Ovary (tissue), 9 donors: Measurements from ENCODE around the gene CLDN7. TPM values are rescaled to one million over a fixed set of nuclear protein-coding genes. Genes with fewer than 3 reads are reported as not detected.

Source experiments
- DNase-seq, 5 donors: peaks; one replicate each; pipeline ENCODE4 v3.0.0-alpha.2; 2019 to 2020
- H3K27ac ChIP-seq, 2 donors: fragments of 200-600 bp; one replicate each; pipeline versions ENCODE4 v1.5.1 to v1.8.0; 2019 to 2022
- H3K27me3 ChIP-seq: fragments of 200-600 bp; one replicate; pipeline ENCODE4 v1.8.0; 2022
- H3K36me3 ChIP-seq: fragments of 200-600 bp; sonication (generic); one replicate; pipeline ENCODE4 v1.5.1; 2019
- H3K4me1 ChIP-seq: one replicate; pipeline ENCODE4 v1.8.1; 2013; ENCODE audit warnings: mild to moderate bottlenecking, moderate library complexity; ENCODE audit not compliant: insufficient read depth
- H3K4me3 ChIP-seq: fragments of 200-600 bp; sonication (generic); one replicate; pipeline ENCODE4 v1.5.1; 2017
- H3K9me3 ChIP-seq, 2 donors: fragments of 200-600 bp in 1 of 2; sonication (generic) in 1 of 2; one replicate each; pipeline versions ENCODE4 v1.5.1 to v1.8.1; 2013 to 2019; ENCODE audit warnings: mild to moderate bottlenecking in 1 of 2, moderate library complexity in 1 of 2
- EP300 ChIP-seq: sonication (generic); formaldehyde crosslinking; IDR thresholded peaks from one replicate; pipeline ENCODE4 v1.6.1; 2017; ENCODE audit warnings: antibody characterized with exemption
- POLR2A ChIP-seq: fragments of 450-650 bp; IDR thresholded peaks from one replicate; pipeline ENCODE4 v1.6.1; 2017; ENCODE audit warnings: antibody characterized with exemption, mild to moderate bottlenecking, moderate library complexity
- WGBS, 3 donors: extraction: QIAGEN DNeasy Blood & Tissue Kit in 1 of 3; methylation state at CpG; one replicate each; pipeline versions ENCODE4 v1.1.5 to v1.1.7; 2013 to 2017; 5-methylcytosine and 5-hydroxymethylcytosine counted together
- intact Hi-C, 4 donors: fragments of 100-400 bp; cut with DNase I; formaldehyde crosslinking; loops; one replicate each; pipeline versions ENCODE4 v1.11.0 to v1.15.1; 2022 to 2023
- polyA plus RNA-seq, 2 donors: library from polyadenylated mRNA; stranded (reverse); fragments of 200-250 nt in 1 of 2; fragments of 350-450 nt in 1 of 2; fragmentation: Illumina TruSeq in 1 of 2; extraction: RNeasy Lipid Tissue Mini Kit (QIAGEN cat#74804) in 1 of 2; gene quantifications; one replicate each; pipeline ENCODE4 v1.2.3, GENCODE V29; 2013 to 2014
- total RNA-seq, 7 donors: library from RNA; depleted of rRNA in 2 of 7; stranded (reverse); fragments of >200 nt in 2 of 7; fragmentation: NEBNext Ultra II Directional in 3 of 7; extraction: Animal tissue kit (Norgen Biotek cat#: 25700) in 3 of 7; gene quantifications; one replicate each; pipeline versions ENCODE4 v1.1.0 to v1.2.4, GENCODE V29; 2016 to 2023
- TF ChIP-seq, protein P1 (sequence below), 3 donors: fragments of 450-650 bp in 2 of 3; fragments of 200-600 bp in 1 of 3; IDR thresholded peaks; one replicate each; pipeline versions ENCODE4 v1.5.1 to v1.8.0; 2016 to 2022; ENCODE audit warnings: antibody characterized with exemption in 3 of 3, mild to moderate bottlenecking in 1 of 3
- donor health status: DM: no; HTN: no; CAD: no; lungs with moderate emphysema.
- donor health status: DM: no; HTN: no; CAD: no.
- donor health status: Bipolar disorder and iron deficiency.
- donor health status: DM: yes; HTN: yes; CAD: no.
- donor health status: DM: no; HTN: no; CAD: no.
- donor health status: DM: yes; HTN: yes; CAD: no.

Gene CLDN7
- total and polyA plus RNA-seq, 9 donors = 0.27 to 102 (median 4.7) TPM; not detected in 1

DNA sequence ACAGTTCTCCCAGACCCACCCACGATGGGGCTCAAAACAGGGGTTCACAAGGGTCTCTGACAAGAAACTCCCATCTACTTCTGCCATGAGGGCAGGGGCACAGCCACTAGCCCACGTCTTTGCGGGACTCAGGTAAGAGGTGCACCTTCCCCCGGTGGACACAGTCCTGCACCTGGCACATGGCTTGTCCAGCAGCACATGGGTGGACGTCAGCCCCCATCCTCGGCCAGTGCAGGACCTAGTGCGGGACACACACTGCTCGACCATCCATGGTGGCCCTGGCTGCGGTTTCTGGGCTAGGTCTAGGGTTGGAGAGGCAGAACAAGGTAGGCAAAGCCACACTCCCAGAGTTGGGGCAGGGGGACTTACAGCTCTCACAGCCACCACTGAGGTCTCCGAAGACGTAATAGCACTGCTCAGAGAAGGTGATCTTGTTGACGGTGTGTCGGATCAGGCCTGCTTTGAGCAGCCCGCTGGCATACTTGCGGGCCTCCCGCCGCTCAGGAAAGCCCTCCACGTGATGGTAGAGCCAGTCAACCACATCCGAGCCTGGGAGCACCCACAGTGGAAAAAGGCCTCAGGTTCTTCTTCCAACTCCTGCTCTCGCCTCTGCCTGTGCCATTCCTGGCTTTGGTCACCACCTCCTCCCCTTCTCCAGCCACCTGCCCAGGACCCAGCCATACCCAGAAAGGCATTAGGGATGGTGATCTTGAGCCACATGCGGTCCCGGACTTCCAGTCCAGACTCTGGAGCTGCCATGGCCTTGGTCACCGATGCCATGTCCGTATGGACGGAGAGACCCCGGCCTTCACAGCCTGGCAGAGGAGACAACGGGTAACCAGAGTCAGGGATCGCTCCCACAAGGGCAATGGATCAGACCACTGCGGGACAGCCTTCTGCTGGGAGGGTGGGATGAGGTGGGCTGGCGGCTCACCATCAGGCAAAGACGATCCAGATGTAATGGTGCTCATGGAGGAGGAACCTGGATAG lies 35.3 kb downstream of the CLDN7 start:
- Histone ChIP-seq H3K27ac (no peak overlapping the region), H3K36me3 (no peaks in the 10 kb centered on the region), H3K4me1 (peaks cover 2% of the 10 kb centered on the region), H3K9me3 (no peaks in the 10 kb centered on the region), H3K4me3 (no peak overlapping the region), H3K27me3 (no peaks in the 10 kb centered on the region)
- WGBS, 3 donors = 88 to 90% (median 88%) methylated on average over 29 to 31 of the region's 31 CpGs
- intact Hi-C loops = no loop called here
- TF ChIP-seq EP300 = no peak
- TF ChIP-seq, protein P1, sequence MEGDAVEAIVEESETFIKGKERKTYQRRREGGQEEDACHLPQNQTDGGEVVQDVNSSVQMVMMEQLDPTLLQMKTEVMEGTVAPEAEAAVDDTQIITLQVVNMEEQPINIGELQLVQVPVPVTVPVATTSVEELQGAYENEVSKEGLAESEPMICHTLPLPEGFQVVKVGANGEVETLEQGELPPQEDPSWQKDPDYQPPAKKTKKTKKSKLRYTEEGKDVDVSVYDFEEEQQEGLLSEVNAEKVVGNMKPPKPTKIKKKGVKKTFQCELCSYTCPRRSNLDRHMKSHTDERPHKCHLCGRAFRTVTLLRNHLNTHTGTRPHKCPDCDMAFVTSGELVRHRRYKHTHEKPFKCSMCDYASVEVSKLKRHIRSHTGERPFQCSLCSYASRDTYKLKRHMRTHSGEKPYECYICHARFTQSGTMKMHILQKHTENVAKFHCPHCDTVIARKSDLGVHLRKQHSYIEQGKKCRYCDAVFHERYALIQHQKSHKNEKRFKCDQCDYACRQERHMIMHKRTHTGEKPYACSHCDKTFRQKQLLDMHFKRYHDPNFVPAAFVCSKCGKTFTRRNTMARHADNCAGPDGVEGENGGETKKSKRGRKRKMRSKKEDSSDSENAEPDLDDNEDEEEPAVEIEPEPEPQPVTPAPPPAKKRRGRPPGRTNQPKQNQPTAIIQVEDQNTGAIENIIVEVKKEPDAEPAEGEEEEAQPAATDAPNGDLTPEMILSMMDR (IDR thresholded peaks at IDR 0.05) = no peak
- no peak for TF ChIP-seq POLR2A
- DNase-seq = no peak

DNA sequence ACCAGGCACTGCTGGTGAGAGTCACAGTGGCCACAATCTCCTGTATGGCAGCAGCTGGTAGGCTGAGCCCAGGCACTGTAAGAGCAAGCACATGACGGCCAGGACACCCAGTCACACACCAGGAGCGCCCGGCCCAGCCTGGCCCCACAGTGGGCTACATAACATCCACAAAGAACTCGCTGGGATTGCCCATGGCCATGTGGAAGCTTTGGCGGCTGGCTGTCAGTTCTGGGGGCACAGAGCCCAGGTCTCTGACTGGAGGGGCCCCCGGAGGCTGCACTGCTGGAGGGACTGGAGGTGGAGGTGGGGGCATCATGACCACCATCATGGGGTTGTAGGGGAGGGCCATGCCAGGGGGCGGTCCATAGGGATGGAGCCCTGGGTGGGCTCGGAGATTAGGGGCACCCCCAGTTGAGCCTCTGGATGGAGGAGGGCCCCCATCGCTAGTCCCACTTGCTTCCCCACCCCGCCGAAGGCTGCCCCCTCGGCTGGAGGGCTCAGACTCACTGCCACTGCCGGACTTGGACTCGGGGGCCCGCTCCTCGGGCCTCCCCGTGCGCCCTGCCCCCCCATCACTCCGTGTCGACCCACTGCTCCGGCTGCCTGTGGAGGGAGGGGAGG lies 36.5 kb downstream of the CLDN7 start:
- Histone ChIP-seq H3K9me3 (no peaks in the 10 kb centered on the region), H3K4me3 (no peak overlapping the region), H3K4me1 (no peaks in the 10 kb centered on the region), H3K36me3 (no peaks in the 10 kb centered on the region), H3K27me3 (no peaks in the 10 kb centered on the region), H3K27ac (no peak overlapping the region)
- WGBS, 3 donors = 66 to 75% (median 69%) methylated on average over 20 to 21 of the region's 21 CpGs
- TF ChIP-seq POLR2A (no peak), EP300 (no peak)
- TF ChIP-seq, protein P1 (IDR thresholded peaks at IDR 0.05) = no peak
- no peak for DNase-seq
- intact Hi-C loops = no loop called here

DNA sequence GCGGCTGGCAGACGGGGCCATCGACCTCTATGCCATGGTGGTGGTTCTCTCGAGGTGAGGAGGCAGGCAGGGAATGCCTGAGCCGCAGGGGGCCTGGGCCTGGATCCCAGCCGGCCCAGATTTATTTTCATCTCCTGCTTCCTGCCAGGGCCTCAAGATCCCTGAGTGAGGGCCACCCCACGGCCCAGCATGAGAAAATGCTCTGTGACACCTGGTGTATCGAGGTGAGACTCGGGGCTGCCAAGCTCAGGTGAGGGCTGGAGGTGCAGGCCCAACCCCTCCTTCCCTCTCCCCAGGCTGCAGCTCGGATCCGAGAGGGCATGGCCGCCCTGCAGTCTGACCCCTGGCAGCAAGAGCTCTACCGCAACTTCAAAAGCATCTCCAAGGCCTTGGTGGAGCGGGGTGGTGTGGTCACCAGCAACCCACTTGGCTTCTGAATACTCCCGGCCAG lies 37.6 kb downstream of the CLDN7 start:
- no peak for DNase-seq
- TF ChIP-seq POLR2A (no peak), EP300 (no peak)
- TF ChIP-seq, protein P1 (IDR thresholded peaks at IDR 0.05) = no peak
- Histone ChIP-seq H3K4me1 (no peaks in the 10 kb centered on the region), H3K27ac (no peak overlapping the region), H3K4me3 (no peak overlapping the region), H3K27me3 (no peaks in the 10 kb centered on the region), H3K36me3 (no peaks in the 10 kb centered on the region), H3K9me3 (no peaks in the 10 kb centered on the region)
- WGBS, 3 donors = 46 to 62% (median 51%) methylated on average over 11 to 15 of the region's 15 CpGs
- intact Hi-C loops = no loop called here

DNA sequence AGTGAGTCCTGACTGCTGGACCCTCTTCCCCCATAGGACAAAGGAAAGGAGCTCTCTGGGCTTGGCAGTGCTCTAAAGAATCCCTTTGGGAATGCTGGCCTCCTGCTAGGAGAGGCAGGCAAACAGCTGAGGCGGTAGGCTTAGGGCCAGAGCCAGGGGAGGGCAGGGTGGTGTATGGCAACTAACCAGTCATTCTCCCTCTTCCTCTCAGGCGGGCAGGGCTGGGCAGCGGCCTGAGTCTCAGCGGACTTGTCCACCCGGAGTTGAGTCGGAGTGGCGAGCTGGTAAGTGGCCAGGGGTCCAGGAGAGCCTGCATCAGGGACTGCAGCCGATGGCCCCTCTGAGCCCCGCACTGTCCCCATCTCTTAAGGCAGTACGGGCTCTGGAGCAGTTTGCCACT lies 38.2 kb downstream of the CLDN7 start:
- Histone ChIP-seq H3K36me3 (no peaks in the 10 kb centered on the region), H3K27ac (no peak overlapping the region)
- DNase-seq = no peak

More for the DNA sequence above, 38.2 kb downstream of the CLDN7 start:
- H3K9me3 ChIP-seq = no peaks in the 10 kb centered on the region
- TF ChIP-seq, protein P1 (IDR thresholded peaks at IDR 0.05) = no peak
- TF ChIP-seq EP300 (no peak), POLR2A (no peak)
- H3K4me1 ChIP-seq = peaks cover 4% of the 10 kb centered on the region
- intact Hi-C loops = no loop called here
- no peaks in the 10 kb centered on the region for H3K27me3 ChIP-seq
- no peak overlapping the region for H3K4me3 ChIP-seq
- 71 to 73% (median 72%) methylated on average over 9 to 10 of the region's 10 CpGs for WGBS, 3 donors
